Caco-2 (cell line): ENCODE measurements around the gene ZNF441. TPM values are rescaled to one million over a fixed set of nuclear protein-coding genes. Genes with fewer than 3 reads are reported as not detected.

Experiments used
- BruUV-seq: library from RNA; stranded (reverse); fragments of 400-500 nt; replicated peaks from 2 replicates; lab custom pipeline; 2021; lab: Mats Ljungman, UMichigan
- CTCF ChIA-PET: fragments of 300-600 bp; sonication (Branson Sonifier 250); formaldehyde crosslinking; loops from one replicate; lab custom pipeline; 2022; ENCODE audit warnings: antibody characterized with exemption; lab: Charles Lee
- POLR2A ChIA-PET: fragments of 300-600 bp; sonication (Branson Sonifier 250); formaldehyde crosslinking; loops from one replicate; lab custom pipeline; 2022; ENCODE audit warnings: antibody characterized with exemption; lab: Charles Lee
- DNase-seq, 2 experiments: peaks; one replicate each; pipeline versions ENCODE4 v3.0.0 to v3.0.0-alpha.2; 2020 to 2022
- H3K27me3 ChIP-seq: replicated peaks from 2 replicates; pipeline ENCODE4 v1.6.0; 2011; ENCODE audit warnings: low read length; ENCODE audit not compliant: control insufficient read depth, insufficient read depth
- H3K36me3 ChIP-seq: 2 replicates; pipeline ENCODE4 v1.5.1; 2011; ENCODE audit warnings: low read length; ENCODE audit not compliant: control insufficient read depth, insufficient read depth
- H3K4me1 ChIP-seq: fragments of 250-450 bp; sonication (Bioruptor Pico); 2 replicates; pipeline ENCODE4 v1.5.1; 2020; ENCODE audit warnings: mild to moderate bottlenecking
- H3K4me3 ChIP-seq: 2 replicates; pipeline ENCODE4 v1.5.1; 2011; ENCODE audit warnings: low read depth, mild to moderate bottlenecking, control low read depth, low read length
- H3K9me3 ChIP-seq: fragments of 250-450 bp; sonication (Bioruptor Pico); 2 replicates; pipeline ENCODE4 v1.5.1; 2020; ENCODE audit warnings: mild to moderate bottlenecking, moderate library complexity
- H3K27ac Mint-ChIP-seq: one replicate; pipeline ENCODE4 v1.8.0; 2022; ENCODE audit warnings: mixed read lengths; ENCODE audit not compliant: unreplicated experiment
- H3K27me3 Mint-ChIP-seq: one replicate; pipeline ENCODE4 v1.8.0; 2022; ENCODE audit warnings: mixed read lengths; ENCODE audit not compliant: insufficient read depth, unreplicated experiment
- H3K36me3 Mint-ChIP-seq: one replicate; pipeline ENCODE4 v1.8.0; 2022; ENCODE audit warnings: mild to moderate bottlenecking, mixed read lengths; ENCODE audit not compliant: insufficient read depth, unreplicated experiment
- H3K4me1 Mint-ChIP-seq: one replicate; pipeline ENCODE4 v1.8.0; 2022; ENCODE audit warnings: low read depth, mixed read lengths; ENCODE audit not compliant: unreplicated experiment
- H3K4me3 Mint-ChIP-seq: one replicate; pipeline ENCODE4 v1.8.0; 2022; ENCODE audit warnings: mild to moderate bottlenecking, moderate library complexity, mixed read lengths; ENCODE audit not compliant: unreplicated experiment
- H3K9me3 Mint-ChIP-seq: one replicate; pipeline ENCODE4 v1.8.0; 2022; ENCODE audit warnings: mixed read lengths; ENCODE audit not compliant: unreplicated experiment
- CTCF ChIP-seq, 2 experiments: fragments of 200-600 bp in 1 of 2; IDR thresholded peaks; 1 replicate in 1 of 2; 2 replicates in 1 of 2; pipeline versions ENCODE4 v1.5.1 to v1.8.0; 2011 to 2022; ENCODE audit warnings: antibody characterized with exemption in 1 of 2, control low read depth in 1 of 2, inconsistent platforms in 1 of 2, low read depth in 1 of 2, low read length in 1 of 2, mild to moderate bottlenecking in 1 of 2, moderate library complexity in 1 of 2; ENCODE audit not compliant: insufficient read depth in 1 of 2, severe bottlenecking in 1 of 2, unreplicated experiment in 1 of 2
- intact Hi-C: fragments of 100-400 bp; cut with micrococcal nuclease; formaldehyde crosslinking; loops from one replicate; pipeline ENCODE4 v1.10.0; 2022; ENCODE audit not compliant: unreplicated experiment
- total RNA-seq: library from RNA; stranded (reverse); gene quantifications from 2 replicates; pipeline ENCODE4 v1.2.3, GENCODE V29; 2022

ZNF441 gene
- total RNA-seq, 1 experiment from 2014 or later: 4.4 TPM

- Mint-ChIP-seq H3K4me3 (peak overlapping the region; percentile 100), H3K27me3 (no peaks in the 10 kb centered on the region), H3K4me1 (peaks cover 5% of the 10 kb centered on the region), H3K36me3 (peaks cover 46% of the 10 kb centered on the region), H3K9me3 (no peaks in the 10 kb centered on the region), H3K27ac (peak overlapping the region; percentile 99)
- intact Hi-C loops: loop anchor here (5.0 kb wide), 2 partner anchors 59 to 181 kb away; partner anchors contain the start of genes ELOF1 and ZNF491
- 0 out of 2 replicates have a peak, but pooled peaks cover 5% of the 10 kb centered on the region for H3K9me3 ChIP-seq
- H3K36me3 ChIP-seq: no peaks in the 10 kb centered on the region; the same call in 1 of the 2 replicates
- ChIA-PET CTCF (interaction anchor here (1.0 kb wide), 1 partner anchor 29 kb away, joined by 3 read pairs; the partner anchor contains the start of gene ZNF441), POLR2A (interaction anchor here (1.2 kb wide), 1 partner anchor 29 kb away, joined by 5 read pairs; the partner anchor contains the start of gene ZNF441)
- TSS peak; percentile 64 for BruUV-seq
- peak overlapping the region; percentile 75 for H3K4me3 ChIP-seq
- H3K4me1 ChIP-seq: peaks cover 9% of the 10 kb centered on the region
- H3K27me3 ChIP-seq: no peaks in the 10 kb centered on the region
- no peak for TF ChIP-seq CTCF (IDR thresholded peaks at IDR 0.05; ENCODE audit: insufficient read depth in 1 of 2, low read depth in 1 of 2, low read length in 1 of 2, severe bottlenecking in 1 of 2, unreplicated experiment in 1 of 2)
- DNase-seq: peak; percentile 81 to 83
Observed at GRCh38 chr19:11737964-11738745, 28.6 kb upstream of the ZNF441 start.

- CTCF ChIA-PET: interaction anchor here (1.0 kb wide), 1 partner anchor 28 kb away, joined by 3 read pairs; the partner anchor contains the start of gene ZNF441
- Mint-ChIP-seq H3K9me3 (no peaks in the 10 kb centered on the region), H3K27ac (peak within 1 kb of the TSS; percentile 99), H3K27me3 (no peaks in the 10 kb centered on the region), H3K4me3 (peak within 1 kb of the TSS; percentile 100), H3K4me1 (peaks cover 5% of the 10 kb centered on the region), H3K36me3 (peaks cover 41% of the 10 kb centered on the region)
- BruUV-seq: TSS peak; percentile 95
- Histone ChIP-seq H3K4me1 (peaks cover 9% of the 10 kb centered on the region), H3K36me3 (no peaks in the 10 kb centered on the region; the same call in 1 of the 2 replicates), H3K27me3 (no peaks in the 10 kb centered on the region), H3K4me3 (peak within 1 kb of the TSS; percentile 75), H3K9me3 (no peaks in the 10 kb centered on the region)
- no peak for TF ChIP-seq CTCF (IDR thresholded peaks at IDR 0.05; ENCODE audit: insufficient read depth in 1 of 2, low read depth in 1 of 2, low read length in 1 of 2, severe bottlenecking in 1 of 2, unreplicated experiment in 1 of 2)
- POLR2A ChIA-PET: interaction anchor here (1.6 kb wide), 1 partner anchor 28 kb away, joined by 9 read pairs; the partner anchor contains the start of gene ZNF441
- peak; percentile 99 for DNase-seq
- intact Hi-C loops: loop anchor here (1.0 to 5.0 kb wide), 4 partner anchors 28 to 182 kb away; partner anchors contain the start of genes ELOF1 and ZNF491
Observed at GRCh38 chr19:11738746-11739620, 27.8 kb upstream of the ZNF441 start, which contains the start of gene ZNF823. ZNF823 (minus strand) TSS chr19:11738946; CDS start chr19:11738819, 127 bp downstream.
